HG03460 (cell line): ENCODE data around the gene ELFN1.
"Not testable (repeated sequence)": the region's sequence is repeated elsewhere in the genome, so short reads cannot be mapped to it uniquely, and the experiment has no call there.

Source experiments
- ATAC-seq: cut with Tn5 transposase; IDR thresholded peaks from one replicate; pipeline ENCODE4 v1.9.1; 2021; ENCODE audit not compliant: unreplicated experiment

ELFN1 gene

DNA sequence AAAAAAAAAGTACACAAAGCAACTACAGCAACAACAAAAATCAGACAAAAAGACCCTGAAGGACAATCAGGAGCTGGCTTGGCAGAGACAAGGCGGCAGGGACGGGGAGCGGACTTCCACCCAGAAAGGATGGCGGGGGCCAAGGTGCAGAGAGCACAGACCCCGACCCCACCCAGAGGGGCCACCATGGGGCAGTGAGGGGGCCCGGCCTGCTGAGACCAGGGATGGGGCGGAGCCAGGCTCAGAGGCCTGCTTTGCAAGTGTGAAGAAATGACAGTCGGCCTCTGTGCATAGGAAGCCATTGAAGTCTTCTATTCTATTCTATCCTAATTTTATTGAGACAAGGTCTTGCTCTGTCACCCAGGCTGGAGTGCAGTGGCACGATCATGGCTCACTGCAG, 82.0 kb downstream of the ELFN1 start:
- ATAC-seq: no peak

DNA sequence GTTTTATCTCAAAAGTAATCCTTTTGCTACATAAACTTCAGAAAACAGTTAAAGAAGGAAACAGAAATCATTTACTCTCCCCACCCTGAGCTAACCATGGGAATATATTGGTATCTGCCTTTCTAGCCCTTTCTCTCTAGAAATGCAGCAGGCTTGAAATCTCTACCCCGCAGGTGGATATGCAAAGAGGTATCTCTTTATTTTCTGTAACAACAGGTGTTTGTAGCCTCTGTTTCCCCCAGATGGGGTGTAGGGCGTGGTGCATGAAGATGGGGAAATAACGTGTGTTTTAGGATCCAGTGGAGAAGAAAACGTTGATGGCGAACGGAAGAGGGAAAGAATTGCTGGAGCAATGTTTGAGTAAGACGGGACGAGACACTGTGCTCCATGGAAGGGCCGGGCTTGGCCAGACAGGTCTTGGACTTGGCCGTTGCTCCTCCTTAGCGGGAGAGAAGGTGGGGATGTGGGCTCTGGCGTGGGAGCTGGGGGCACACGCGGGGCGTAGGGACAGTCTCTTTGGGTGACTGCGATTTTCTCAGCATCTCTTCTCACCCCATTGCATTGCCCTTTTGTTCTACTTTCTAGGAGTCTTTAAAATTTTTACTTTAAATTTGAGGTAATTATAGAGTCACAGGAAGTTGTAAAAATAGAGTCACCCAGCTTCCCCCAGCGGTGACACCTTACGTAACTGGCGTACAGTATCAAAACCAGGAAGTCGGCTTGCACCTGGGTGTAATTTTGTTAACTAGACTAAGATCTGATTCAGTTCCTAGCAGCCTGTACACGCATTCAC, 82.9 kb downstream of the ELFN1 start:
- ATAC-seq: no peak

- ATAC-seq: no peak
Observed at GRCh38 chr7:1753564-1753867, 83.4 kb downstream of the ELFN1 start.

DNA sequence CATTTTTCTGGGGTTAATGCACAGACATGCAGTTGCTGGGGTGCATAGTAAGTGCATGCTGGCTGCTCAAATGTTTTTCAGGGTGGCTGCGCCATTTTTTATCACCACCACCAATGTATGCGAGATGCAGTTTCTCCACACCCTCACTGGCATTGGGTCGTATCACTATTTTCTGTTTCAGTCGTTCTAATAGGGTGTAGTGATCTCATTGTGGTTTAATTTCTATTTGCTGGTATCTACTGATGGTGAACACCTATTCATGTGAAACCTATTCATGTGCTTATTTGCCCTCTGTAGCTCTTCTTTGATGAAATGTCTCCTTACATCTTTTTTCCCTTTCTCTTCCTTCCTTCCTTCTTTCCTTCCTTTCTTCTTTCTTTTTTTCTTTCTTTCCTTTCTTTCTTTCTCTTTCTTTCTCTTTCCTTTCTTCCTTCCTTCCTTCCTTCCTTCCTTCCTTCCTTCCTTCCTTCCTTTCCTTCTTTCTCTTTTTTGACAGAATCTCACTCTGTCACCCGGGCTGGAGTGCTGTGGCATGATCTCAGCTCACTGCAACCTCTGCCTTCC, 84.3 kb downstream of the ELFN1 start:
- ATAC-seq: no peak

GRCh38 chr7:1755783-1756625, 85.9 kb downstream of the ELFN1 start:
- ATAC-seq: no peak

- ATAC-seq: no peak
Observed at GRCh38 chr7:1757601-1758000, 87.5 kb downstream of the ELFN1 start.

GRCh38 chr7:1758028-1758858, 88.2 kb downstream of the ELFN1 start:
- ATAC-seq: no peak

- no peak for ATAC-seq
Observed at GRCh38 chr7:1758859-1759521, 88.9 kb downstream of the ELFN1 start.

DNA sequence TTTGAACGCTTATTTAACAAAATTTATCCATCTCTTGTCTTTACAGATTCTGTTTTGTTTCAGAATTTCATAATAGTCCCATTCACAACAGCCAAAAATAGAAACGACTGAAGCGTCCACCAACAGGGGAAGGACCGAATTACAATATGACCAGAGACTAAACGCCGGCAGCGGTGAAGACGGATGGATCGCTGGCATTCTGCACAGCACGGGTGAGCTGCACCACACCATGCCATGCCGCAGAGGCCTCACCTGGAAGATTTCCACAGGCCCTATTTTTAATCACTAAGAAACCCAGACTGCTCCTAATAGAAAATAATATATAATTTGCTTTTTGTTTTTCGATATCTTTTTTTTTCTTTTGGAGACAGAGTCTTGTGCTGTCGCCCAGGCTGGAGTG, 91.0 kb downstream of the ELFN1 start:
- no peak for ATAC-seq

- no peak for ATAC-seq
Observed at GRCh38 chr7:1761774-1762173, 91.7 kb downstream of the ELFN1 start.

DNA sequence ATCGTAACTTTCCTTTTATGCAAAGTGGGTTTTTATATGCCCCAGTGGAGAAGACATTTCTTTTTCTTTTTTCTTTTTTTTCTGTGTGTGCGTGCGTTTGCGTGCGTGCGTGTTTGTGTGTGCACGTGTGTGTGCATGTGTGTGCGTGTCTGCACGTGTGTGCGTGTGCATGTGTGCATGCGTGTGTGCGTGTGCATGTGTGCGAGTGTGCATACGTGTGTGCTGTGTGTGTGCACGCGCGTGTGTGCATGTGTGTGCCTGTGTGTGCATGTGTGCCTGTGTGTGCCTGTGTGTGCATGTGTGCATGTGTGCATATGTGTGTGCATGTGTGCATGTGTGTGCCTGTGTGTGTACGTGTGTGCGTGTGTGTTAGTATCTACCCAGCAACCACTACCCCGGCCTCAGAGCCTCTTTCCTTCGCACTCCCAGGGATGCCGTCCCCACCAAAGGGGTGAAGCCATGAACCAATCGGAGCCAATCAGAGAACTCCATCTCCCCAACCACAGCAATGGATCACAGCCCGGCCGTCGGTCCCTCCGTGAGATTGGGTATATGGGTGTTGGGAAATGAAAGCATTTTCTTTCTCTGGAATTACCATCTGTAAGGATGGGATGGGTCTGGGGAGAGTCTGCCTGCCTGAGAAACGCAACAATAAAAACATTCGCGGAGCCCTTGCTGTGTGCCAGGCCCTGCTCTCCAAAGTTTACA, 92.3 kb downstream of the ELFN1 start:
- ATAC-seq: no peak

GRCh38 chr7:1763033-1763432, 93.0 kb downstream of the ELFN1 start:
- no peak for ATAC-seq

GRCh38 chr7:1763911-1764310, 93.8 kb downstream of the ELFN1 start:
- ATAC-seq: not testable (repeated sequence)

- no peak for ATAC-seq
Observed at GRCh38 chr7:1765336-1765735, 95.3 kb downstream of the ELFN1 start.

DNA sequence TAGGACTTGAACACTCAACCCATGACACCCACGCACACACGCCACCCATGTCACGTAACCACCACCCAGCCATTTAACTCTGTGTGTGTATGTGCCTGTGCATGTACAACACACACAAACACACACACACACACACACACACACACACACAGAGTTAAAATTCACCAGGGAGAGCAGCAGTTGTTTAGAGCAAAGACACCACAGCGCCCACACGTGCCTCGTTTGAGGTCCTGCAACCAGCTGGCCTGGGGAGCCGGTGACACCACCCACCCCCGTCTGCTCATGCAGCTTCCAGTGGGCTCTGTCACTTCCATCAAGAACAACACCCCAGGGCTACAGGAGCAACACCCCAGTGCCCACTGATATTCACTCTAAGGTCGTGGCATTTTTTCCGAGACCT, 97.4 kb downstream of the ELFN1 start:
- no peak for ATAC-seq

DNA sequence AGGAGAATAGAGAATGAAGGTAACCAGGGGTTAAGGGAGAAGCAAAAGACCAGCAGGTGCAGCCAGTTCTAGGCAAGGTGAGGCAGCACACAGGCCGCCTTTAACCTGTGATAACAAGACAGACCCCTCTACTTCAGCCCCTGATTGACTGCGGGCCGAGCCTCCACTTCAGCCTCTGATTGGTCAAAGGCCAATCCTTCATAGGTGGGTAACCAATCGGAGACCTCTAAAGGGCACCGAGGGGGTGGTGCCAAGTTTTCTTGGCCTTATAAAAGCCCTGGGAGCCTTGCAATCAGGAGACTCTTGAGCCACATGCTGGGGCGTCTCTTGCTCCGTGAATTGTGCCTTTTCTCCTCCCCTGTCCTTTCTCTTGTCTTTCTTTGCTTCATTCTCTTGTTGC, 98.8 kb downstream of the ELFN1 start:
- no peak for ATAC-seq

DNA sequence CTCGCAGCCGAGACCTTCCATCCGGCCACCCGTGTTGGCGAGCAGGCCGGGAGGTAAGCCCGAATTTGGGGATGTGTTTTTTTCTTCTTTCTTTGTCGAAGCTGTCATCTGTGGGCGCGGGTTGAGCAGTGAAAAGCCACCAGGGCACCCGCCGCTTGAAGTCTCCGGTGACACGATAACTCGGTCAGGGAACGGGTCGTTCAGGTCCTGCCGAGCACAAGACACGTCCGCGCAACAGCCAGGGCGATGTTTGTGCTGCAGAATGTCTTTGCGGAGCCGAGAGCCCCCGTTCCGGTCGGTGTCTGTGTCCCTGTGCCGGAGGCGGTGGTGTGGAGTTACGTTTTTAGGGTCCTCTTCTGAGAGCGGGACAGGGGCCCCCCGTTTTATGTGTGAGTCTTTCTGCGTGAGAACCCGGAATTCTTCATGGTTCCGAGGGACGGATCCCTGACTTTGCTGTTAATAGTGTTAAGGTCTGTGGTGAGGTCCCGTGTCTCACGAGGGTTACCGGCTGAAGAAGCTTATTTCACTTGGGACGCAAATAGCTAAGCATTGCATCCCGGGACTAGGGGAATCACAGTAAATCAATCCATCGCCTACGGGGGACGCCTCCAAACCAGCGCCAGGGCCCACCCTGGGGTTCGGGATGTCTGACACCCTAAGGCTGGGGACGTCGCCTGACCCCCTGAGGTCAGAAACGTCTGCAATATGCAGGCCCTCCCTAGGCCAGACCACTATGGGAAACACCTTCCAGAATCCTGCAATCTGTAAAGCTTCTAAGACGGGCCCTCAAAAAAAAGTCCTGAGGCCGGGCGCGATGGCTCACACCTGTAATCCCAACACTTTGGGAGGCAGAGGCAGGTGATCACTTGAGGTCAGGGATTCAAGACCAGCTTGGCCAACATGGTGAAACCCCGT, 99.5 kb downstream of the ELFN1 start:
- ATAC-seq: no peak

DNA sequence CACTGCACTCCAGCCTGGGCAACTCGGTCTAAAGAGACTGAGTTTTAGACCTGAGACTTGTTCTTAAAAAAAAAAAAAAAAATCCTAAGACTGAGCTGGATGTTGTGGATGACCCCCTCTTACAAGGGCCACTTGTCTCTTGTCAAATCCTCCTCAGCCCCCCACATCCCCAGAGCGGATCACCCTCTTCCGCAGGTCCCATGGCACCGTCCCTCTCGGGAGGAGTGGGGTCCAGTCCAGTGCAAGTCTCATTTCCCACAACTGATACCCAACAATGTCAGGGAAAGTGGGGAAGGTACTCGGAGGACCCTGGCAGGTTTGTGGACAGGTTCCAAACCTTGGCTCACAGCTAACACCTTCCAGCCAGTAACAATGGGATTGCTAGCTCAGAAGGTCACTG, 100.3 kb downstream of the ELFN1 start:
- ATAC-seq: no peak

DNA sequence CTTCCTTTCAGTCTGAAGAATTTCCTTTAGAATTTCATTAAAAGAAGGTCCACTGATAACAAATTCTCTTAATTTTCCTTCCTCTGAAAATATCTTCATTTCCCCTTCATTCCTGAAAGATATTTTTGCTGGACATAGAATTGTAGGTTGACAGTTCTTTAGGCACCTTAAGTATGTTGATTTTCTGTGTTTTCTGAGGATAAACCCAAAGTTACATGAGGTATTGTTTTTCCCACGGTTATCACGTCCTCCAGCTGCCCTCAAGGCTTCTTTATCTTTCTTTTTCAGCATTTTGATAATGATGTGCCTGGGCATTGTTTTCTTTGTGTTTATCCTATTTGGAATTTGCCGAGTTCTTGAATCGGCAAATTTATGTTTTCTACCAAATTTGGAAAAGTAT, 105.3 kb downstream of the ELFN1 start:
- no peak for ATAC-seq
